Large intestine (tissue), 3 donors: ENCODE measurements around the gene POLN. TPM values are rescaled to one million over a fixed set of nuclear protein-coding genes. Genes with fewer than 3 reads are reported as not detected.

Source experiments
- DNase-seq, 2 donors: peaks; one replicate each; pipeline versions ENCODE4 v3.0.0 to v3.0.0-alpha.2; 2013
- H3K27ac ChIP-seq: one replicate; pipeline ENCODE4 v1.5.1; 2013; ENCODE audit warnings: low read length
- H3K27me3 ChIP-seq: 2 replicates; pipeline ENCODE4 v1.6.1; 2013; ENCODE audit warnings: low read length; ENCODE audit not compliant: control insufficient read depth, insufficient read depth
- H3K36me3 ChIP-seq: 2 replicates; pipeline ENCODE4 v1.6.1; 2013; ENCODE audit warnings: low read length; ENCODE audit not compliant: control insufficient read depth, insufficient read depth
- H3K4me1 ChIP-seq: one replicate; pipeline ENCODE4 v1.6.1; 2013; ENCODE audit warnings: low read length; ENCODE audit not compliant: control insufficient read depth, insufficient read depth
- H3K4me3 ChIP-seq: one replicate; pipeline ENCODE4 v1.5.1; 2013; ENCODE audit warnings: low read length
- H3K9me3 ChIP-seq: one replicate; pipeline ENCODE4 v1.6.1; 2013; ENCODE audit warnings: mild to moderate bottlenecking, low read depth, low read length, moderate library complexity; ENCODE audit not compliant: control insufficient read depth
- WGBS: methylation state at CpG from one replicate; pipeline ENCODE4 v1.1.5; 2013; ENCODE audit warnings: low lambda C conversion rate; ENCODE audit not compliant: insufficient coverage; 5-methylcytosine and 5-hydroxymethylcytosine counted together
- polyA plus RNA-seq: library from polyadenylated mRNA; unstranded; fragments of 120-200 nt; gene quantifications from one replicate; pipeline ENCODE4 v1.2.1, GENCODE V29; 2013

POLN gene
- polyA plus RNA-seq, 1 donor, result 2.3 TPM

DNA sequence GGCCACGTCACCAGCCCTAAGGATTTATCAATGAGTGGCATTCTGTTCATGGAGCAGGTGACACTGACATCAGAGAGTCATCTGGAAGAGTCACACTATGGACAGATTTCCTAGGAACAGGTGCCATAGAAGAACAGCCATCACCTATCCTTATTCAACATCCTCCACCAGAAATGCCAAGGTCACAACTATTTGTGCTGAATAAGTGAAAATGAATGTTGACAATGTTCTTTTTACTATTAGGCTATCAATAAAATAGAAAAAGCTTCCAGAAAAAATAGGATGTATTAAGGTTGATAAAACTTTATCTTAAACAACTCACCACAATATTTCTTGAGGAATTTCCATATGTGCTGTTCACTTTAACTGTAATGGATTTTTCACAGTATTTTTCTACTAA lies 62.9 kb downstream of the POLN start:
- DNase-seq, result no peak
- peaks cover 6% of the 10 kb centered on the region for H3K9me3 ChIP-seq
- no CpG with 5 or more reads among the region's 1 CpG for WGBS

DNA sequence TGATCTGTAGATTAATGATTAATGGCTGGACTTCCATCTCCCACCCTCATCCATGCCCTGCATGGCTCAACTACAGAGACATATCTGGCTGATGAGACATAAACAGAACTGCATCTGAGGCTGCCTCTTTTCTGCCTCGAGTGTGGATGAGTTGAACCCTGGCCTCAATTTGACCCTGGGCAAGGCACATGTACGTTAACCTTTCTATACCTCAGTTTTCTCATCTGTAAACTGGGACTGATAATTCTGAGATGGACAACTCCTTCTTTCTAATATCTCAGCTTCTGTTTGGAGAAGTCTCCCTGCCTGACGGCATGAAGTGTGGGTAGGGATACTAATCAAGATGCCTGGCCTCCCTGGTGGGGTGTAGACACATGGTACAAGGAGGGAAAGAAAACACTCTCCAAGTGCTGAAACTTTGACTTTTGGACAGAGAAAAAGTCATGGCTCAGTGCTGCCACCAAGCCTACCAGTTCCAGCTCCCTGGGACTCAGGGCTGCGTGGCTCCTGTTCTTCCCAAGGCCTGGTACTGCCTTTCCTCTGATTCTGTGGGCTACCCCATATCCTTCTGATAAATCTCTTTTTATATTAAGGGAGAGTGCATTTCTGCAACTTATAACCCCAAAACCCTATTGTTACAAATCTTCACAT lies 64.4 kb downstream of the POLN start:
- DNase-seq, result peak in 1 of 2 donors; percentile 17
- H3K36me3 ChIP-seq, result no peaks in the 10 kb centered on the region
- H3K4me1 ChIP-seq, result no peaks in the 10 kb centered on the region
- no CpG with 5 or more reads among the region's 4 CpGs for WGBS
- H3K4me3 ChIP-seq, result no peak overlapping the region
- H3K27ac ChIP-seq, result no peak overlapping the region
- no peaks in the 10 kb centered on the region for H3K27me3 ChIP-seq
- peaks cover 4% of the 10 kb centered on the region for H3K9me3 ChIP-seq

More for the DNA sequence above, 62.9 kb downstream of the POLN start:
- Histone ChIP-seq H3K36me3 (no peaks in the 10 kb centered on the region), H3K27ac (no peak overlapping the region), H3K4me3 (no peak overlapping the region), H3K4me1 (no peaks in the 10 kb centered on the region), H3K27me3 (no peaks in the 10 kb centered on the region)

- Histone ChIP-seq H3K9me3 (no peaks in the 10 kb centered on the region), H3K27ac (no peak overlapping the region), H3K36me3 (no peaks in the 10 kb centered on the region), H3K4me3 (no peak overlapping the region), H3K27me3 (no peaks in the 10 kb centered on the region), H3K4me1 (no peaks in the 10 kb centered on the region)
- DNase-seq, result no peak
- WGBS, result no CpG with 5 or more reads among the region's 9 CpGs
Measured at GRCh38 chr4:2175990-2176698, 65.8 kb downstream of the POLN start.

DNA sequence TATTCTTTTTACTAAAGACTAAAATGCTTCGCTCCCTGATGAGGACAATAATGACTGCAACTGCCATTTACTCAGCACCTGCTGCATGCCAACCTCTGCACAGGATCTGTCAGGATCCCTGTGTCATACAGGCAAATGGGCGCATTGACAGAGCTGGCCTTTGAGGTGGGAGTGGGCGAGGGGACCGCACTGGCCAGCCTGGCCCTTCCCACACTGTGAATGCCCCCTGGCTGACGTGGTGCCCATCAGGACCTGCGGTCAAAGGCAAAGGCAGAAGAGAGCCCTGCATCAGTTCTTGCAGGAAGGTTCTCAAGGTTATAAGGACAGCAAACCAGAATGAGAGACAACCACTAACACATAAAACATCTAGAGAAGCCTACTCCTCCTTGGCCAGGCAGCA lies 67.9 kb downstream of the POLN start:
- DNase-seq, result no peak
- Histone ChIP-seq H3K36me3 (no peaks in the 10 kb centered on the region), H3K27ac (no peak overlapping the region), H3K27me3 (no peaks in the 10 kb centered on the region), H3K9me3 (no peaks in the 10 kb centered on the region), H3K4me1 (no peaks in the 10 kb centered on the region), H3K4me3 (no peak overlapping the region)
- whole genome bisulfite sequencing, result no CpG with 5 or more reads among the region's 6 CpGs

DNA sequence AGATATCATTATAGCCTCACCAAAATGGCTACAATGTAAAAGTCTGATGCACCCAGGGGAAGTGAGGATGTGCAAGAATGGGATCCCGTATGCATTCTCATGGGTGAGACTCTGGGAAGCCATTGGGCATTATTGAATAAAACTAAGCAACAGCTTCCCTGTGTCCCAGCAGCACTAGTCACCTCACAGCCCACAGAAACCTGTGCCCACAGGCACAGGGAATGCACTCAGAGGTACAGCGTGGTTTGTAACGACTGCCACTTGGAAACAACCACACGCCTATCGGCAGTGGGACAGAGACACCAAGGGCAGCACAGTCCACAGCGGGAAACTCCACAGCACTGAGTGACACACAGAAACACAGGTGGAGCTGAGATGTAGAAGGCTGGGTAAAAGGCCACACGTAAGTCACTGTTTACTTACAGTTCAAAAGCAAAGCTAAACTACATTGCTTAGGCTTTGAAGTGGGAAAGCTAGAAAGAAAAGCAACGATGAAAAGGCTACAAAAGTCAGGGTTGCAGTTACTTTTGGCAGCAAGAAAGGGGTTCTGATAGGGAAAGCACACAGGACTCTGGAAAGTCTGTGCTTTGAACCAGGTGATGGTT lies 69.2 kb downstream of the POLN start:
- H3K4me3 ChIP-seq, result no peak overlapping the region
- H3K27me3 ChIP-seq, result no peaks in the 10 kb centered on the region
- no CpG with 5 or more reads among the region's 8 CpGs for WGBS
- no peak for DNase-seq
- no peaks in the 10 kb centered on the region for H3K4me1 ChIP-seq
- H3K36me3 ChIP-seq, result no peaks in the 10 kb centered on the region
- H3K9me3 ChIP-seq, result no peaks in the 10 kb centered on the region
- no peak overlapping the region for H3K27ac ChIP-seq

DNA sequence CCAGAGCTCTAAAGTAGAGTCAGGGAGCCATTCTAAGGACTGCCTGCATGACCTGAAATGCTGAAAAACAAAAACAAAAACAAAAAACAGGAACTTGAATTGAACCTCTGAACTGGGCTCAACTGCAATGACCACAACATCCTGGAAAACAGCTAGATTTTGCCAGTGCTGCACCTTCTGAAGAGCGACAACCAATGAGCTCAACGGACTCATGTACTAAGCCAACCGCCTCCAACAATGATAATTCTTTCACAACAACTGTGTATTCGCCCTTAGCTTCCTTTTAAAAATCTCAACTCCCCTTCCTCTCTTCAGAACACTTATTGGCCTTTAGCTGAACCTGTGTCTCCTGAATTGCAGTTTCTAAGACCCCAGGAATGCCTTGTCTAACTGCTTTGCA lies 69.8 kb downstream of the POLN start:
- 100% methylated on average over 1 of the region's 4 CpGs for WGBS
- no peaks in the 10 kb centered on the region for H3K36me3 ChIP-seq

DNA sequence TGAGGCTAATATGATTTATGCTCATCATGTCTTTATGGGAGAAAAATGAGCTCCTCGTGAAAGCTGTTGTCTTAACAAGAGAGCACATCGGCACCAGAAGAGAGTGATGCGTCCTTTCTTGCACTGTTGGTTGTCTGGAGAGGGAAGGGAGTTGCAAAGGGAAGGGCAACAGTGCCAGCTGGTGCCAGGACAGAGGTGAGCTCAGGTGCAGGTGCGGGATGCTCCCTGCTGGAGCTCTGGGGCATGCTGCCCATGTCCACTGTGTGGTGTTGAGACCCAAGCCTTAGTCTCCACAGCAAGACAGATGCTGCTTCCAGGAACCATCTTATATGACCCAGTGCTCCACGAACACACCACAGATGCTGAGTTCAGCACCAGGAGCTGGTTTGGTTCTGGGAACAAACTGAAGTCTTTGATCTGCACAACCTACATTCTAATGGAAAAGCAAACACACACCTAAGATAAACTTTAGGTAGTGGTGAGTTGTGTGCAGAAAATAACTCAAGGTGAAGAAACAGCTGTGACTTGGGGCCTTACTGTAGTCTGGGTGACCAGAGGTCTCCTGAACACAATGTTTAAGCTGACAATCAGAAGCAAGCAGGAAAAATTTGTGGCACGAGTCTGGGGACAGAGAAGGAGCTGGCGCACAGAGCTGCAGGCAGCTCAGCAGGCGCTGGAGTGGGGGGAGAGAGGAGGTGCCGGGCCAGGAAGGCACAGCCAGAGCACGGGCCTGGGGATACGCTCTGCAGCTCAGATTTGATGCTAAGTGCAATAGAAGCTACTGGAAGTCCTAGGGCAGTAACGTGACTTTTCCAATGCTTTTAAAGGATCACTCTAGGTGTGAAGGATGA lies 73.2 kb downstream of the POLN start:
- Histone ChIP-seq H3K27me3 (no peaks in the 10 kb centered on the region), H3K9me3 (no peaks in the 10 kb centered on the region), H3K4me3 (no peak overlapping the region), H3K36me3 (no peaks in the 10 kb centered on the region), H3K4me1 (no peaks in the 10 kb centered on the region), H3K27ac (no peak overlapping the region)
- WGBS, result no CpG with 5 or more reads among the region's 12 CpGs
- no peak for DNase-seq

More for the DNA sequence above, 69.8 kb downstream of the POLN start:
- Histone ChIP-seq H3K27me3 (no peaks in the 10 kb centered on the region), H3K9me3 (no peaks in the 10 kb centered on the region), H3K4me3 (no peak overlapping the region), H3K4me1 (no peaks in the 10 kb centered on the region), H3K27ac (no peak overlapping the region)
- no peak for DNase-seq

- Histone ChIP-seq H3K27me3 (no peaks in the 10 kb centered on the region), H3K36me3 (no peaks in the 10 kb centered on the region), H3K27ac (no peak overlapping the region), H3K4me3 (no peak overlapping the region), H3K4me1 (no peaks in the 10 kb centered on the region), H3K9me3 (no peaks in the 10 kb centered on the region)
- DNase-seq, result peak; percentile 12 to 26
- 90% methylated on average over 2 of the region's 5 CpGs for WGBS
Measured at GRCh38 chr4:2166253-2166652, 75.7 kb downstream of the POLN start.

DNA sequence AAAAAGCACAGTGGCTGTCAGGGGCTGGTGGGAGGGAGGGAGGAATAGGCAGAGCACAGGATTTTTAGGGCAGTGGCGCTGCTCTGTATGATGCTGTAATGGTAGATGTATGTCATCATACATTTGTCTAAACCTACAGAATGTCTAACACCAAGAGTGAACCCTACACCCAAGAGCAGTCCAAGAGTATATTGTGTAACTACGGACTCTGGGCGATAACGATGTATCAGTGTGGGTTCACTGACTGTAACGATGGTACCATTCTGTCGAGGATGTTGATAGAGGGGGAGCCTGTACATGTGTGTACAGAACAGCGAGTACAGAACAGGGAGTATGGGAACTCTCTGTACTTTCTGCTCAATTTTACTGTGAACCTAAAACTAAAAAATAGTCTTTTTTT lies 76.5 kb downstream of the POLN start:
- no peak for DNase-seq
- Histone ChIP-seq H3K4me1 (no peaks in the 10 kb centered on the region), H3K27me3 (no peaks in the 10 kb centered on the region), H3K4me3 (no peak overlapping the region), H3K36me3 (no peaks in the 10 kb centered on the region), H3K9me3 (no peaks in the 10 kb centered on the region), H3K27ac (no peak overlapping the region)
- WGBS, result no CpG with 5 or more reads among the region's 7 CpGs

DNA sequence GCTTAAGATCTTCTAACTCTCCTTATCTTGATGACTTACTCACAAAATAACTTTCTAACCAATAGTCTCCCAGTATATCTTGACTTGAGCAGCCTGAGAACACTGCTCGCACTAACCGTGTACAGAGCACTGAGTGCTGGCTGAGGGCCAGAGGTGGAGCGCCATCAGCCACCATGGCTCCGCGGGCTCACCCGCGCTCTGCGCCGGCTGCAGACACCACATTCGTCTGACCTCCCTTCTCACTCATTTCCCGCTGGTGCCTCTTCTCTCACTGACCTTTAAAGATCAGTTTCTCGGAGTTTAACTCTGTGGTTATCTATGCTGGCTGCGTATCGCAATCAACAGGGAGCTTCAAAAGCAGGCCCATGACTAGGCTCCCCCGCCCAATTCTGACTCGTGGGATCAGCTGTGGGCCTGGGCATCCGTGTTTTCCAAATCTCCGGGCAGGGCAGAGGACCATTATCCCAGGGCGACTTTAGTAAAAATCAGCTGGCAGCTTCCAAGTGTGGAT lies 78.6 kb downstream of the POLN start:
- no peak for DNase-seq
- Histone ChIP-seq H3K36me3 (no peaks in the 10 kb centered on the region), H3K27me3 (no peaks in the 10 kb centered on the region), H3K4me3 (no peak overlapping the region), H3K27ac (no peak overlapping the region), H3K9me3 (no peaks in the 10 kb centered on the region), H3K4me1 (no peaks in the 10 kb centered on the region)
- WGBS, result no CpG with 5 or more reads among the region's 19 CpGs
